DND-41 (cell line): ENCODE results near the gene PPFIBP1.
"Not testable (repeated sequence)": the region's sequence is repeated elsewhere in the genome, so short reads cannot be mapped to it uniquely, and the experiment has no call there.

ENCODE experiments used
- ATAC-seq: fragments of 200-7000 bp; cut with Tn5 transposase; 3 replicates; pipeline ENCODE4 v1.9.1; 2021; ENCODE audit warnings: low read depth; ENCODE audit not compliant: insufficient read depth
- DNase-seq: peaks from one replicate; pipeline ENCODE4 v3.0.0-alpha.2; 2020
- H2AFZ ChIP-seq: 2 replicates; pipeline ENCODE4 v1.6.0; 2012; ENCODE audit warnings: low read depth, low read length
- H3K27ac ChIP-seq: 2 replicates; pipeline ENCODE4 v1.5.1; 2012; ENCODE audit warnings: low read length, inconsistent platforms
- H3K27me3 ChIP-seq: fragments of 200-600 bp; sonication (generic); 2 replicates; pipeline ENCODE4 v1.6.0; 2012; ENCODE audit warnings: low read length, mild to moderate bottlenecking, inconsistent platforms; ENCODE audit not compliant: insufficient read depth, poor library complexity
- H3K36me3 ChIP-seq: 2 replicates; pipeline ENCODE4 v1.5.1; 2012; ENCODE audit warnings: low read length, inconsistent platforms; ENCODE audit not compliant: insufficient read depth
- H3K4me1 ChIP-seq: 2 replicates; pipeline ENCODE4 v1.5.1; 2012; ENCODE audit warnings: mild to moderate bottlenecking, low read length; ENCODE audit not compliant: insufficient read depth
- H3K4me2 ChIP-seq: 2 replicates; pipeline ENCODE4 v1.6.0; 2012; ENCODE audit warnings: mild to moderate bottlenecking, moderate library complexity, low read length, inconsistent platforms; ENCODE audit not compliant: insufficient read depth
- H3K4me3 ChIP-seq, 2 experiments: fragments of 200-600 bp in 1 of 2; shearing (Covaris generic) in 1 of 2; 2 replicates each; pipeline ENCODE4 v1.5.1; 2012 to 2016; ENCODE audit warnings: inconsistent platforms in 2 of 2, low read length in 2 of 2, mild to moderate bottlenecking in 2 of 2, low read depth in 1 of 2, moderate library complexity in 1 of 2
- H3K79me2 ChIP-seq: 2 replicates; pipeline ENCODE4 v1.6.0; 2012; ENCODE audit warnings: low read length, inconsistent platforms; ENCODE audit not compliant: insufficient read depth
- H3K9ac ChIP-seq: 2 replicates; pipeline ENCODE4 v1.6.0; 2012; ENCODE audit warnings: low read depth, mild to moderate bottlenecking, inconsistent platforms, low read length, moderate library complexity
- H3K9me3 ChIP-seq: 2 replicates; pipeline ENCODE4 v1.5.1; 2012; ENCODE audit warnings: low read length, moderate library complexity, mild to moderate bottlenecking, inconsistent platforms; ENCODE audit not compliant: insufficient read depth, severe bottlenecking
- H4K20me1 ChIP-seq: 2 replicates; pipeline ENCODE4 v1.6.0; 2012; ENCODE audit warnings: low read length; ENCODE audit not compliant: insufficient read depth
- EZH2 ChIP-seq: IDR thresholded peaks from 3 replicates; pipeline ENCODE4 v1.6.1; 2012; ENCODE audit warnings: borderline replicate concordance, low read depth, mild to moderate bottlenecking, moderate library complexity, low read length, inconsistent platforms; ENCODE audit not compliant: severe bottlenecking
- TF ChIP-seq, protein P1 (sequence below): IDR thresholded peaks from 2 replicates; pipeline ENCODE4 v1.5.1; 2012; ENCODE audit warnings: borderline replicate concordance, low read length, moderate library complexity, mild to moderate bottlenecking; ENCODE audit not compliant: poor library complexity, severe bottlenecking; ENCODE audit errors: extremely low read depth

PPFIBP1 gene

DNA sequence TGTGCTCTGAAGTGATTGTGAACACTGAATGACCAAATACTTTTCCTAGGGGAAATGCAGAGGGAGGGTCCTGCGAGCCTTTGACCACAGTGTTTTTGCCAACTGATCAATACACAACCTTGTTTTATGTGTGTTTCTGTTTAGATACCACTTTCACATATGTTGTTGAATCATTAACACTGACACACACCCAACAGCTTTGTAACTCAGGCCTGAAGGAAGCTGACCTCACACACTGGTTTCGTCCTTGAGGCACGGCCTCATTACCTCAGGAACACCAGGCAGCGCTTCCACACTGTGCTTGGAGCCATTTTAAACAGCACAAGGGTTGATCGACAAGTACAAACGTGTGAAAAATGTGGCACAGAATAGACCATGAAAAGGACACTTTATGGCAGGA lies 60.0 kb downstream of the PPFIBP1 start:
- H2AFZ ChIP-seq, result no peak overlapping the region
- ATAC-seq (no peak), DNase-seq (no peak)
- TF ChIP-seq, protein P1, sequence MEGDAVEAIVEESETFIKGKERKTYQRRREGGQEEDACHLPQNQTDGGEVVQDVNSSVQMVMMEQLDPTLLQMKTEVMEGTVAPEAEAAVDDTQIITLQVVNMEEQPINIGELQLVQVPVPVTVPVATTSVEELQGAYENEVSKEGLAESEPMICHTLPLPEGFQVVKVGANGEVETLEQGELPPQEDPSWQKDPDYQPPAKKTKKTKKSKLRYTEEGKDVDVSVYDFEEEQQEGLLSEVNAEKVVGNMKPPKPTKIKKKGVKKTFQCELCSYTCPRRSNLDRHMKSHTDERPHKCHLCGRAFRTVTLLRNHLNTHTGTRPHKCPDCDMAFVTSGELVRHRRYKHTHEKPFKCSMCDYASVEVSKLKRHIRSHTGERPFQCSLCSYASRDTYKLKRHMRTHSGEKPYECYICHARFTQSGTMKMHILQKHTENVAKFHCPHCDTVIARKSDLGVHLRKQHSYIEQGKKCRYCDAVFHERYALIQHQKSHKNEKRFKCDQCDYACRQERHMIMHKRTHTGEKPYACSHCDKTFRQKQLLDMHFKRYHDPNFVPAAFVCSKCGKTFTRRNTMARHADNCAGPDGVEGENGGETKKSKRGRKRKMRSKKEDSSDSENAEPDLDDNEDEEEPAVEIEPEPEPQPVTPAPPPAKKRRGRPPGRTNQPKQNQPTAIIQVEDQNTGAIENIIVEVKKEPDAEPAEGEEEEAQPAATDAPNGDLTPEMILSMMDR, result no peak
- no peak for TF ChIP-seq EZH2
- no peaks in the 10 kb centered on the region for H3K36me3 ChIP-seq
- H3K9me3 ChIP-seq, result no peaks in the 10 kb centered on the region
- H3K27me3 ChIP-seq, result no peaks in the 10 kb centered on the region
- H3K79me2 ChIP-seq, result no peaks in the 10 kb centered on the region
- no peak overlapping the region for H3K4me2 ChIP-seq
- H3K4me3 ChIP-seq, result no peak overlapping the region
- peaks cover 5% of the 10 kb centered on the region; the same call in 1 of the 2 replicates for H3K4me1 ChIP-seq
- H3K9ac ChIP-seq, result no peak overlapping the region
- H3K27ac ChIP-seq, result no peak overlapping the region
- no peaks in the 10 kb centered on the region for H4K20me1 ChIP-seq

DNA sequence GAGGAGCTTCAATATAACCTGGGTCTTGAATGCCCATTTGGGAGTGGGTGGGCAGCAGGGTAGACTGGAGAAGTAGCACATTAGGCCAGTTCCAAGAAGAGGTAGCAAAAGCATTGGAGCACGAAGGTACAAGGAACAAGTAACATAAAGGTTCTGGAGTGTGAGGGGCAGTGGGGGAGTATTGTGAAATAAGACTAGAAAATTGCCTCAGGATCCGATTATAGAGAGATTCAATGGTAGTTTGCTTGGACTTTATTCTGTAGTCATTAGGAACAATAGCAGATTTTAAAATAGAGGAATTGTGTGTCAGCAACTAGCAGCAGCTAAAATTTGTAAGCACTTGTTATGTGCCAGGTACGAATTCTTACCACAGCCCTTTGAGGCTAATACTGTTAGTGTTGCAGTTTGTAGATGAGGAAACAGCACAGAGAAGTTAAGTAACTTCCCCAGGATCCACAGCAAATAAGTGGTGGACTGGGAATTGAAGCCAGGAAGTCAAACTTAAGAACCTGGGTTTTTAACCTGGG lies 61.8 kb downstream of the PPFIBP1 start:
- ATAC-seq (no peak), DNase-seq (no peak)
- Histone ChIP-seq H3K4me3 (no peak overlapping the region), H3K4me2 (no peak overlapping the region), H2AFZ (no peak overlapping the region), H3K27ac (no peak overlapping the region), H3K4me1 (peaks cover 5% of the 10 kb centered on the region; the same call in 1 of the 2 replicates), H4K20me1 (no peaks in the 10 kb centered on the region), H3K36me3 (no peaks in the 10 kb centered on the region), H3K79me2 (no peaks in the 10 kb centered on the region), H3K27me3 (no peaks in the 10 kb centered on the region), H3K9me3 (no peaks in the 10 kb centered on the region), H3K9ac (no peak overlapping the region)
- TF ChIP-seq, protein P1, result no peak
- no peak for TF ChIP-seq EZH2

DNA sequence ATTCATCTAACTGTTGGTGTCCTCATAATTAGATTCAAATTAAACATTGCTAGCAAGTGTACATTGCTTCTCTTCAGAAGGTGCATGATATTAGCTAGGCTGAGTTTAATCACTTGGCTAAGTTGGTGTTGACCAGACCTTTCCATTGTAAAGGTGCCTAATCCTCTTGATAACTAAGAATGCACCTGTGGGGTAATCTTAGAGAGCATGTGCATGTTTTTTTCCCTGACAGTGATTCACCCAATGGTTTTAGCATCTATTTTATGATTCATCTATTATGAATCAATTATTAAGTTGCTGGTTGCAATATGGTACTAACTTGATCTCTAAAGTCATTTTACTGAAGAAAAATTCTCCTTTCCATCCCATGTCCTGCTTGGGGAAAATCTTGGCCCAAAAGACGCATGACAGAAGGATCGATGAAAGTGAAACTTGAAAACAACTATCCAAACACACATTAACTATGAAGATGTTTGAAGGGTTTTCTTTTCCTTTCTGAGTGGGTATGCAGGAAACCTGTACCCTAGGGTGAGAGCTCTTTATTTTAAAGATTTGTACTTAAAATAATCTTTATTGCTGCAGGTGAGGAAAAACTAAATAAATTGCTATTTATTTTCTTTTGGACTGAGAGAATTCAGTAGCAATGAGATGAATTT lies 64.2 kb downstream of the PPFIBP1 start:
- DNase-seq, H3K79me2 ChIP-seq, ATAC-seq, H3K27me3 ChIP-seq, H3K4me2 ChIP-seq, H3K27ac ChIP-seq, H3K9ac ChIP-seq, H2AFZ ChIP-seq, H3K9me3 ChIP-seq, H4K20me1 ChIP-seq, H3K4me1 ChIP-seq, H3K36me3 ChIP-seq, H3K4me3 ChIP-seq: not testable (repeated sequence)

DNA sequence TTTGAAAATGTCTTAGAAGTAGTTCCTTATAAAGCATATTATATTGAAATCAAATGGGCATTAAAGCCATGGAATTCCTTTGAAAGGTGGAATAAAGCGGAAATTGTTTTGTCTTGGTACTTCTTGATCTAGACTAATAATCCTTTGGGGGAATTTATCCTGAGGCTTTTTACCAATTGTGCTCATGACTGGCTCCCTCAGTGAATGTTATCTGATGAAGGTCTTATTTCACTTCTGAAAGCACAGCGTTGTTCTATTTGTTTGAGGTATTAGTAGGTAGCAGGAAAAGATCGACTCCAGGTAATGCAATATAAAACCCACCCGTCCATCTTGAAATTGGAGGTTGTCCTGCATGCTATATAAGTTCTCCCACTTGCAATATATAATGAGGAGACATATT lies 64.8 kb downstream of the PPFIBP1 start:
- Histone ChIP-seq H3K9ac (no peak overlapping the region), H3K4me3 (no peak overlapping the region), H4K20me1 (no peaks in the 10 kb centered on the region), H3K79me2 (no peaks in the 10 kb centered on the region), H3K4me1 (no peaks in the 10 kb centered on the region), H3K4me2 (no peak overlapping the region), H2AFZ (no peak overlapping the region), H3K36me3 (no peaks in the 10 kb centered on the region), H3K27me3 (no peaks in the 10 kb centered on the region), H3K27ac (no peak overlapping the region), H3K9me3 (no peaks in the 10 kb centered on the region)
- no peak for DNase-seq
- ATAC-seq, result no peak
- no peak for TF ChIP-seq EZH2
- TF ChIP-seq, protein P1, result no peak
